Measurements from ENCODE around the gene CAMTA1.

DNA sequence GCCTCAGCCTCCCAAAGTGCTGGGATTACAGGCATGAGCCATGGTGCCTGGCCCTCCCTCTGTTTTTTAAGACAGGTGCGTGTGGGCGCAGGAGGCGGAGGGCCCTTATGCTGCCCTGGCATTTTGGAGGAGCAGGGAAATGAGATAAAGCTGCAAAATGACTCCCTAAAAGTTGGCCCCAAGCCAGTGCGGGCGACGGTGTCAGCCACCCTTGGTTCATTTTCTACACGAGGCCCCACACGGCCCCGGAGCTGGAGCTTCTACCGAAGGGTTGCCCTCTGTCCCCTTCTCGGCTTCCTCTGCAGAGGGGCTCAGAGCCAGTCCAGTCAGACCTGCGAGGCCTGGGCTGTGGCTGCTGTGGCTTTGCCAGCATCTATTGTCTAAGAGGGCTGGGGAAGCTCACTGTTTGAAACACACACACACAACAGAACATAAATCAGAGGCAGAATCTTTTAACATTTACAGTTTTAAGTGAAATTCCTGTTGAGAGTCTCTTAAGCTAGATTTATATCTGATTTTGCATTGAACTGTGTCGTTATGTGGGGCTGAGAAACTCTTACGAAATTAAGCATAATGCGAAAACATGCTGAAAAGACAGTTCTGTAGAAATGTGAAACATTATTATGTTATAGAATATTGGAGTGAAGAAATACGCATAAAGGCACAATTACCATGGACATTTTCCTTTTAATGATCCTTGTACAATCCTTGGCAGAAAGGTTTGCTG lies 255.9 kb downstream of the CAMTA1 start:
- TF ChIP-seq CTCF (IDR thresholded peaks at IDR 0.05) (no peak), POLR2AphosphoS5 (IDR thresholded peaks at IDR 0.05; ENCODE audit: low read depth, low read length) (no peak), TCF7L2 (IDR thresholded peaks at IDR 0.05; ENCODE audit: low read depth, low read length) (no peak)
- TF ChIP-seq, protein P1, sequence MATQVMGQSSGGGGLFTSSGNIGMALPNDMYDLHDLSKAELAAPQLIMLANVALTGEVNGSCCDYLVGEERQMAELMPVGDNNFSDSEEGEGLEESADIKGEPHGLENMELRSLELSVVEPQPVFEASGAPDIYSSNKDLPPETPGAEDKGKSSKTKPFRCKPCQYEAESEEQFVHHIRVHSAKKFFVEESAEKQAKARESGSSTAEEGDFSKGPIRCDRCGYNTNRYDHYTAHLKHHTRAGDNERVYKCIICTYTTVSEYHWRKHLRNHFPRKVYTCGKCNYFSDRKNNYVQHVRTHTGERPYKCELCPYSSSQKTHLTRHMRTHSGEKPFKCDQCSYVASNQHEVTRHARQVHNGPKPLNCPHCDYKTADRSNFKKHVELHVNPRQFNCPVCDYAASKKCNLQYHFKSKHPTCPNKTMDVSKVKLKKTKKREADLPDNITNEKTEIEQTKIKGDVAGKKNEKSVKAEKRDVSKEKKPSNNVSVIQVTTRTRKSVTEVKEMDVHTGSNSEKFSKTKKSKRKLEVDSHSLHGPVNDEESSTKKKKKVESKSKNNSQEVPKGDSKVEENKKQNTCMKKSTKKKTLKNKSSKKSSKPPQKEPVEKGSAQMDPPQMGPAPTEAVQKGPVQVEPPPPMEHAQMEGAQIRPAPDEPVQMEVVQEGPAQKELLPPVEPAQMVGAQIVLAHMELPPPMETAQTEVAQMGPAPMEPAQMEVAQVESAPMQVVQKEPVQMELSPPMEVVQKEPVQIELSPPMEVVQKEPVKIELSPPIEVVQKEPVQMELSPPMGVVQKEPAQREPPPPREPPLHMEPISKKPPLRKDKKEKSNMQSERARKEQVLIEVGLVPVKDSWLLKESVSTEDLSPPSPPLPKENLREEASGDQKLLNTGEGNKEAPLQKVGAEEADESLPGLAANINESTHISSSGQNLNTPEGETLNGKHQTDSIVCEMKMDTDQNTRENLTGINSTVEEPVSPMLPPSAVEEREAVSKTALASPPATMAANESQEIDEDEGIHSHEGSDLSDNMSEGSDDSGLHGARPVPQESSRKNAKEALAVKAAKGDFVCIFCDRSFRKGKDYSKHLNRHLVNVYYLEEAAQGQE (IDR thresholded peaks at IDR 0.05; ENCODE audit: insufficient read depth in 1 of 2, low read depth in 2 of 2, low read length in 1 of 2): no peak
